ENCODE results near the gene CUL3.
"Not testable (repeated sequence)": the region's sequence is repeated elsewhere in the genome, so short reads cannot be mapped to it uniquely, and the experiment has no call there.

DNA sequence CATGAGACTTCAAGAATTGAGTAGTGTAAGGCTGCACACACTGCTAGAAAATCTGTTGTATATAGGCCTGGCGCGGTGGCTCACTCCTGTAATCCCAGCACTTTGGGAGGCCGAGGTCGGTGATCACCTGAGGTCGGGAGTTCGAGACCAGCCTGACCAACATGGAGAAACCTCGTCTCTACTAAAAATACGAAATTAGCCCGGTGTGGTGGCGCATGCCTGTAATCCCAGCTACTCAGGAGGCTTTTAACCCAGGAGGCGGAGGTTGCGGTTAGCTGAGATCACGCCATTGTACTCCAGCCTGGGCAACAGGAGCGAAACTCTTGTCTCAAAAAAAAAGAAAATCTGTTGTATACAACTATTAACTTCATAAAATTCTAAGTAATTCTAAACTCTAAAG lies 2.1 kb downstream of the CUL3 start:
- TF ChIP-seq POLR2AphosphoS5 (IDR thresholded peaks at IDR 0.05; ENCODE audit: low read depth); CREB1 (CRISPR knock-in tag; IDR thresholded peaks at IDR 0.05; ENCODE audit: low read depth); EZH2 (IDR thresholded peaks at IDR 0.05; ENCODE audit: low read depth, unreplicated experiment); EZH2phosphoT487 (IDR thresholded peaks at IDR 0.05; ENCODE audit: unreplicated experiment); JUNB (IDR thresholded peaks at IDR 0.05; ENCODE audit: unreplicated experiment); ZNF114 (CRISPR knock-in tag; IDR thresholded peaks at IDR 0.05); STAT1 (IDR thresholded peaks at IDR 0.05; ENCODE audit: unreplicated experiment): not testable (repeated sequence)
- TF ChIP-seq, protein P1, sequence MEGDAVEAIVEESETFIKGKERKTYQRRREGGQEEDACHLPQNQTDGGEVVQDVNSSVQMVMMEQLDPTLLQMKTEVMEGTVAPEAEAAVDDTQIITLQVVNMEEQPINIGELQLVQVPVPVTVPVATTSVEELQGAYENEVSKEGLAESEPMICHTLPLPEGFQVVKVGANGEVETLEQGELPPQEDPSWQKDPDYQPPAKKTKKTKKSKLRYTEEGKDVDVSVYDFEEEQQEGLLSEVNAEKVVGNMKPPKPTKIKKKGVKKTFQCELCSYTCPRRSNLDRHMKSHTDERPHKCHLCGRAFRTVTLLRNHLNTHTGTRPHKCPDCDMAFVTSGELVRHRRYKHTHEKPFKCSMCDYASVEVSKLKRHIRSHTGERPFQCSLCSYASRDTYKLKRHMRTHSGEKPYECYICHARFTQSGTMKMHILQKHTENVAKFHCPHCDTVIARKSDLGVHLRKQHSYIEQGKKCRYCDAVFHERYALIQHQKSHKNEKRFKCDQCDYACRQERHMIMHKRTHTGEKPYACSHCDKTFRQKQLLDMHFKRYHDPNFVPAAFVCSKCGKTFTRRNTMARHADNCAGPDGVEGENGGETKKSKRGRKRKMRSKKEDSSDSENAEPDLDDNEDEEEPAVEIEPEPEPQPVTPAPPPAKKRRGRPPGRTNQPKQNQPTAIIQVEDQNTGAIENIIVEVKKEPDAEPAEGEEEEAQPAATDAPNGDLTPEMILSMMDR (conservative IDR thresholded peaks at IDR 0.05; ENCODE audit: low read depth in 2 of 2), result not testable (repeated sequence)
- TF ChIP-seq, protein P2, sequence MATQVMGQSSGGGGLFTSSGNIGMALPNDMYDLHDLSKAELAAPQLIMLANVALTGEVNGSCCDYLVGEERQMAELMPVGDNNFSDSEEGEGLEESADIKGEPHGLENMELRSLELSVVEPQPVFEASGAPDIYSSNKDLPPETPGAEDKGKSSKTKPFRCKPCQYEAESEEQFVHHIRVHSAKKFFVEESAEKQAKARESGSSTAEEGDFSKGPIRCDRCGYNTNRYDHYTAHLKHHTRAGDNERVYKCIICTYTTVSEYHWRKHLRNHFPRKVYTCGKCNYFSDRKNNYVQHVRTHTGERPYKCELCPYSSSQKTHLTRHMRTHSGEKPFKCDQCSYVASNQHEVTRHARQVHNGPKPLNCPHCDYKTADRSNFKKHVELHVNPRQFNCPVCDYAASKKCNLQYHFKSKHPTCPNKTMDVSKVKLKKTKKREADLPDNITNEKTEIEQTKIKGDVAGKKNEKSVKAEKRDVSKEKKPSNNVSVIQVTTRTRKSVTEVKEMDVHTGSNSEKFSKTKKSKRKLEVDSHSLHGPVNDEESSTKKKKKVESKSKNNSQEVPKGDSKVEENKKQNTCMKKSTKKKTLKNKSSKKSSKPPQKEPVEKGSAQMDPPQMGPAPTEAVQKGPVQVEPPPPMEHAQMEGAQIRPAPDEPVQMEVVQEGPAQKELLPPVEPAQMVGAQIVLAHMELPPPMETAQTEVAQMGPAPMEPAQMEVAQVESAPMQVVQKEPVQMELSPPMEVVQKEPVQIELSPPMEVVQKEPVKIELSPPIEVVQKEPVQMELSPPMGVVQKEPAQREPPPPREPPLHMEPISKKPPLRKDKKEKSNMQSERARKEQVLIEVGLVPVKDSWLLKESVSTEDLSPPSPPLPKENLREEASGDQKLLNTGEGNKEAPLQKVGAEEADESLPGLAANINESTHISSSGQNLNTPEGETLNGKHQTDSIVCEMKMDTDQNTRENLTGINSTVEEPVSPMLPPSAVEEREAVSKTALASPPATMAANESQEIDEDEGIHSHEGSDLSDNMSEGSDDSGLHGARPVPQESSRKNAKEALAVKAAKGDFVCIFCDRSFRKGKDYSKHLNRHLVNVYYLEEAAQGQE (IDR thresholded peaks at IDR 0.05; ENCODE audit: unreplicated experiment), result not testable (repeated sequence)
- TF ChIP-seq, protein P3, sequence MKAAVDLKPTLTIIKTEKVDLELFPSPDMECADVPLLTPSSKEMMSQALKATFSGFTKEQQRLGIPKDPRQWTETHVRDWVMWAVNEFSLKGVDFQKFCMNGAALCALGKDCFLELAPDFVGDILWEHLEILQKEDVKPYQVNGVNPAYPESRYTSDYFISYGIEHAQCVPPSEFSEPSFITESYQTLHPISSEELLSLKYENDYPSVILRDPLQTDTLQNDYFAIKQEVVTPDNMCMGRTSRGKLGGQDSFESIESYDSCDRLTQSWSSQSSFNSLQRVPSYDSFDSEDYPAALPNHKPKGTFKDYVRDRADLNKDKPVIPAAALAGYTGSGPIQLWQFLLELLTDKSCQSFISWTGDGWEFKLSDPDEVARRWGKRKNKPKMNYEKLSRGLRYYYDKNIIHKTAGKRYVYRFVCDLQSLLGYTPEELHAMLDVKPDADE (IDR thresholded peaks at IDR 0.05), result not testable (repeated sequence)

Measured in GM23338 (cell line).